Upper lobe of left lung (tissue), 4 donors: Measurements from ENCODE around the gene UBQLN1.

ENCODE experiments used
- POLR2A ChIP-seq, 4 donors: fragments of 450-650 bp; IDR thresholded peaks; one replicate each; pipeline ENCODE4 v1.5.1; 2016 to 2017; ENCODE audit warnings: antibody characterized with exemption in 4 of 4, mild to moderate bottlenecking in 2 of 4
- TF ChIP-seq, protein P1 (sequence below), 6 experiments: fragments of 450-650 bp in 4 of 6; fragments of 200-600 bp in 2 of 6; sonication (generic) in 2 of 6; IDR thresholded peaks; one replicate each; pipeline ENCODE4 v1.5.1; 2016 to 2019; ENCODE audit warnings: antibody characterized with exemption in 6 of 6

DNA sequence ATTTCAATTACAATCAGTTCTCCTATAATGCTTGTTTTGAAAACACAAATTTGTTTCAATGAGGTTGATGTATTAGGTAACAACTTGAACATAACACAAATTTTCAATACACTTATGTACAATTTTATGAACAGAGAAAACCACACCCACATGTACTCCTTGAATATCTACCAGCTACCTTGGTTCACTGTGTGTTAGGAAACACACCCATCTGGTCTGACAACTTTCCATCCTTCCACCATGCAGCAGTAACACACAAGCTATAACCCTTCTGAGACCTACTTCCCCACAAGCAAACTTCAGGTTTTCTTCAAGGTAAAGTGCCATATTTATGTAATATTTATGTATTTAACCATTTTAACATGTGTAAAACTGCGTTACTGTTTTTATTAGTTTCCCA is 36.4 kb upstream of the UBQLN1 start:
- TF ChIP-seq POLR2A (IDR thresholded peaks at IDR 0.05): no peak
- TF ChIP-seq, protein P1, sequence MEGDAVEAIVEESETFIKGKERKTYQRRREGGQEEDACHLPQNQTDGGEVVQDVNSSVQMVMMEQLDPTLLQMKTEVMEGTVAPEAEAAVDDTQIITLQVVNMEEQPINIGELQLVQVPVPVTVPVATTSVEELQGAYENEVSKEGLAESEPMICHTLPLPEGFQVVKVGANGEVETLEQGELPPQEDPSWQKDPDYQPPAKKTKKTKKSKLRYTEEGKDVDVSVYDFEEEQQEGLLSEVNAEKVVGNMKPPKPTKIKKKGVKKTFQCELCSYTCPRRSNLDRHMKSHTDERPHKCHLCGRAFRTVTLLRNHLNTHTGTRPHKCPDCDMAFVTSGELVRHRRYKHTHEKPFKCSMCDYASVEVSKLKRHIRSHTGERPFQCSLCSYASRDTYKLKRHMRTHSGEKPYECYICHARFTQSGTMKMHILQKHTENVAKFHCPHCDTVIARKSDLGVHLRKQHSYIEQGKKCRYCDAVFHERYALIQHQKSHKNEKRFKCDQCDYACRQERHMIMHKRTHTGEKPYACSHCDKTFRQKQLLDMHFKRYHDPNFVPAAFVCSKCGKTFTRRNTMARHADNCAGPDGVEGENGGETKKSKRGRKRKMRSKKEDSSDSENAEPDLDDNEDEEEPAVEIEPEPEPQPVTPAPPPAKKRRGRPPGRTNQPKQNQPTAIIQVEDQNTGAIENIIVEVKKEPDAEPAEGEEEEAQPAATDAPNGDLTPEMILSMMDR (IDR thresholded peaks at IDR 0.05): no peak
